ENCODE data around the gene GPATCH4.
"Not testable (repeated sequence)": the region's sequence is repeated elsewhere in the genome, so short reads cannot be mapped to it uniquely, and the experiment has no call there.

The GPATCH4 gene

GRCh38 chr1:156601122-156601830 is at the start of gene GPATCH4:
Gene GPATCH4, minus strand, starts transcription at chr1:156601479.
- peak; percentile 76 for DNase-seq

GRCh38 chr1:156648951-156649350 is 47.7 kb upstream of the GPATCH4 start:
- DNase-seq: no peak

GRCh38 chr1:156648496-156648895 is 47.2 kb upstream of the GPATCH4 start:
- no peak for DNase-seq

GRCh38 chr1:156647351-156647750 is 46.1 kb upstream of the GPATCH4 start:
- DNase-seq: no peak

GRCh38 chr1:156646738-156647211 is 45.5 kb upstream of the GPATCH4 start:
- DNase-seq: no peak

GRCh38 chr1:156645666-156646065 is 44.4 kb upstream of the GPATCH4 start:
- no peak for DNase-seq

GRCh38 chr1:156645056-156645455 is 43.8 kb upstream of the GPATCH4 start:
- DNase-seq: no peak

- DNase-seq: no peak
Measured at GRCh38 chr1:156644640-156645039, 43.4 kb upstream of the GPATCH4 start.

- no peak for DNase-seq
Measured at GRCh38 chr1:156644146-156644545, 42.9 kb upstream of the GPATCH4 start.

GRCh38 chr1:156643778-156644092 is 42.5 kb upstream of the GPATCH4 start:
- DNase-seq: peak; percentile 9

- no peak for DNase-seq
Measured at GRCh38 chr1:156643049-156643777, 41.9 kb upstream of the GPATCH4 start.

- no peak for DNase-seq
Measured at GRCh38 chr1:156642265-156643048, 41.2 kb upstream of the GPATCH4 start.

GRCh38 chr1:156641761-156642264 is 40.5 kb upstream of the GPATCH4 start, which contains the start of gene BCAN:
Gene BCAN, plus strand, starts transcription at chr1:156642117. Its CDS starts 3,938 bp downstream, at chr1:156646055.
- peak; percentile 46 for DNase-seq

- no peak for DNase-seq
Measured at GRCh38 chr1:156640842-156641706, 39.8 kb upstream of the GPATCH4 start.

GRCh38 chr1:156639601-156640101 is 38.4 kb upstream of the GPATCH4 start:
- no peak for DNase-seq

- DNase-seq: no peak
Measured at GRCh38 chr1:156638189-156638985, 37.1 kb upstream of the GPATCH4 start.

- DNase-seq: no peak
Measured at GRCh38 chr1:156632355-156632754, 31.1 kb upstream of the GPATCH4 start.

- DNase-seq: not testable (repeated sequence)
Measured at GRCh38 chr1:156631152-156631551, 29.9 kb upstream of the GPATCH4 start.

- DNase-seq: no peak
Measured at GRCh38 chr1:156629823-156630449, 28.7 kb upstream of the GPATCH4 start.

- DNase-seq: peak; percentile 51
Measured at GRCh38 chr1:156627313-156627880, 26.1 kb upstream of the GPATCH4 start.

Measured in CD4-positive, alpha-beta T cell treated with Interleukin-6 for 4 hours (primary cell).